Colonic mucosa (tissue), 4 donors: ENCODE results near the gene ADAMTS5. TPM values are rescaled to one million over a fixed set of nuclear protein-coding genes. Genes with fewer than 3 reads are reported as not detected.

Experiments
- DNase-seq: peaks from one replicate; pipeline ENCODE4 v3.0.0-alpha.2; 2020
- H3K27ac ChIP-seq: fragments of 200-600 bp; one replicate; pipeline ENCODE4 v1.8.0; 2021
- H3K27me3 ChIP-seq: fragments of 200-600 bp; one replicate; pipeline ENCODE4 v1.8.0; 2021
- H3K36me3 ChIP-seq: fragments of 200-600 bp; one replicate; pipeline ENCODE4 v1.8.0; 2021
- H3K4me1 ChIP-seq: fragments of 200-600 bp; one replicate; pipeline ENCODE4 v1.8.0; 2021; ENCODE audit warnings: mild to moderate bottlenecking
- H3K4me3 ChIP-seq: fragments of 200-600 bp; one replicate; pipeline ENCODE4 v1.8.0; 2021
- H3K9ac ChIP-seq, 2 donors: one replicate each; pipeline ENCODE4 v1.7.0; 2013; ENCODE audit warnings: control low read depth in 2 of 2, low read depth in 2 of 2, low read length in 2 of 2
- H3K9me3 ChIP-seq: fragments of 200-600 bp; one replicate; pipeline ENCODE4 v1.8.0; 2021
- CTCF ChIP-seq: fragments of 200-600 bp; IDR thresholded peaks from one replicate; pipeline ENCODE4 v1.8.0; 2022; ENCODE audit warnings: antibody characterized with exemption, mild to moderate bottlenecking
- intact Hi-C: fragments of 100-400 bp; cut with DNase I; formaldehyde crosslinking; loops from one replicate; pipeline ENCODE4 v1.14.1; 2022
- microRNA-seq: library from miRNA; unstranded; fragments of <30 nt; microRNA quantifications from one replicate; pipeline ENCODE4, GENCODE V29; 2019
- total RNA-seq, 2 donors: library from RNA; stranded (reverse); fragmentation: NEBNext Ultra II Directional in 1 of 2; extraction: Animal tissue kit (Norgen Biotek cat#: 25700) in 1 of 2; gene quantifications; one replicate each; pipeline ENCODE4 v1.2.1, GENCODE V29; 2021
- donor health status: healthy.
- donor health status: DM: no; HTN: no; CAD: no.
- donor health status: DM: no; HTN: no; CAD: no.

Gene ADAMTS5
- total RNA-seq, 2 donors from 2014 or later: 0.96 to 1.6 TPM

DNA sequence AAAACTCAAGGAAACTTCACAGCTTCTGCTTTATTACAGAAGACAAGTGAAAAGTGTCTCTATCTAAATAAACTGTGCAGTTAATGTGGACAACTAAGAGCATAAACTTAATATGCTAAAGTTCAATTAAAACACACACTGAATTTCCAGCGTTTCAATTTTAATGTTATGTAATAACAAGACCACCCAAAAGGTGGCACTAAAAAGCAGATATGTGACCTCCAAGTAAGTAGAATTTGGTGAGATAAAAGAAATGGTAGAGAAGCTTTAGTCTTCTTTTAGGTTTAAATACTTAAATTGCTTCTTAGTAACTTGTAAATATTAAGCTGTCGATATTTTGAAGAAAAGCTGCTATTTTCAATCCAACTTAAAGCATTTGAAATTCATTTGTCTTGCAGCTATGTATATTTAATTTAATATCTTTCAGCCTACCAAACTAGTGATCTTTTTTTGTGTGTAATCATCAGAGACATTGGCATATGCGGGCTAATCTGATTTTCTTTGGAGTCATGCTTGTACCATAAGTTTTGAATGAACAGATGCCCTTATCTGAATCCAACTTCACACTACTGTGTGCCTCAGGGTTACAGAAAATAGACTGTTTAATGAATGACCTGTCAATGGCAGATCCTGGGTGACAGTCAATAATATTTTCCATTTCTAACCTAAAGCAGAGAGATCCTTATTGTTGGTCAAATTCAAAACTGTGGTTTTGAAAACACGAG lies 85.2 kb downstream of the ADAMTS5 start:
- Histone ChIP-seq H3K4me1 (no peaks in the 10 kb centered on the region), H3K4me3 (no peak overlapping the region), H3K27ac (no peak overlapping the region), H3K36me3 (no peaks in the 10 kb centered on the region), H3K9ac (no peak overlapping the region), H3K9me3 (no peaks in the 10 kb centered on the region), H3K27me3 (no peaks in the 10 kb centered on the region)
- no peak for DNase-seq
- no peak for TF ChIP-seq CTCF
- intact Hi-C loops: no loop called here

GRCh38 chr21:26877018-26877417 lies 89.9 kb downstream of the ADAMTS5 start:
- no peak for DNase-seq
- Histone ChIP-seq H3K9me3 (no peaks in the 10 kb centered on the region), H3K36me3 (no peaks in the 10 kb centered on the region), H3K27me3 (no peaks in the 10 kb centered on the region), H3K9ac (no peak overlapping the region), H3K4me3 (no peak overlapping the region), H3K4me1 (no peaks in the 10 kb centered on the region), H3K27ac (no peak overlapping the region)
- TF ChIP-seq CTCF: no peak
- intact Hi-C loops: no loop called here

- H3K4me3 ChIP-seq: no peak overlapping the region
- H3K9me3 ChIP-seq: no peaks in the 10 kb centered on the region
- H3K27me3 ChIP-seq: no peaks in the 10 kb centered on the region
- TF ChIP-seq CTCF: no peak
- intact Hi-C loops: no loop called here
- DNase-seq: no peak
- no peaks in the 10 kb centered on the region for H3K4me1 ChIP-seq
- no peaks in the 10 kb centered on the region for H3K36me3 ChIP-seq
- no peak overlapping the region for H3K9ac ChIP-seq
- no peak overlapping the region for H3K27ac ChIP-seq
Measured at GRCh38 chr21:26874347-26874746, 92.5 kb downstream of the ADAMTS5 start.

Small RNA genes lying within 50 kb of the gene (microRNA-seq; reads per million reads assigned to microRNA genes)
- not detected for gene MIR4759

Other genes starting within 250 kb of the ADAMTS5 start
- 10 to 100 TPM; 12.5 to 26.8 TPM for gene ADAMTS1, start 121.7 kb downstream of the ADAMTS5 start, total RNA-seq